NCI-H446 (cell line): ENCODE measurements around the gene LRRC8C.

Experiments used
- DNase-seq, 2 experiments: peaks; one replicate each; lab custom pipeline; 2025; lab: John Stamatoyannopoulos, UW

Gene LRRC8C

DNA sequence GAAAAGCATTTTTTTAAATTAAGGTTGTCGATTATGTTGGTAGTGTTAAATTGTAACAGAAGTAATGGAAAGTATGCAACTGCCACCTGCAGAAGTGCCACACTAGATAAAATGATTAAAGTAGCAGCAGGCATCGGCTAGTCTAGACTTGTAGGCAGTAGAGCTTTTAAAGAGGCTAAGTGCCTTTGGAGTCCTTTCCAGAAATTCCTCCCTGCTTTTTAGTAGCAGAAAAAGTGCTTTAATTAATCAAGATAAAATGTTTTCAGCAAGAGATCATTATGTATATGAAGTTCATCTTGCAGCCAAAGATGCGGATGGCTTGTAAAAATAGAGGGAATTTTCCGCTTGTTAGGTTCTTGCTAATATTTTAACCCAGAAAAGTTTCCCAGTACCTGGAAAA, 100.8 kb downstream of the LRRC8C start:
- DNase-seq, result no peak

DNA sequence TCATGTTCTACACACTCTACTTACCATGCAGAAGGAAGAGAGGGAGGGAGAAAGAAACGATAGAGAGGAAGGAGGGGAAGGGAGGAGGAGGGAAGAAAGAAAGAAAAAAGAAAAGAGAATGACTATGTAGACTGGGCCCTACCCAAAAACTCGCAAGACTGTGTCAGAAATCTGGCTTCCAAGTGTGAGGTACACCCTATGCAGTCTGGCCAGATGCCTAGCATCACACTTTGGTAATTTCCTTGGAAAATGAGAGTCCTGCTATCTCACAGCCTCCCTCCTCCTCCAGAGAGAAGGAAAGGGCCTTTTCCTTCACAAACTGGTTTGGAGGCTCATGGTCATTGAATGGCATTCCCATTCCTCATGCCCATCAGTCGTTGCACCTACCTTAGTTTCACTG, 101.5 kb downstream of the LRRC8C start:
- no peak for DNase-seq

DNA sequence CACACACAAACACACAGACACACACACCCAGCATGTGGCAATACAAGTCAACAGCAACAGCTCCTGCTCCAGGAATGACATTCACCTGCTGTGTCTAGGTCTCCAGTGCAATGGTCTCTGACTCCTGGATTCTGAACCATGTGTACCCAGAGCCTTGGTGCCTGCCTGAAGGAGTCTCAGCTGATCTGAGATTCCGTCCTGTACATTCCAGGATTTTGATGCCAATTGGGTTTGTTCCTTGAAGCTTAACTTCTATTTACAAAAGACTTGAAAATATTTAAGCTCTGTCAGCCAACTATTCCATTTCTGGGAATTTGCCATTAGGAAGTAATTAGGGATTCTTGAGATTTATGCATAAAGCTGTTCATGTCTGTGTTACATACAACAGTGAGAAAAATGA, 102.6 kb downstream of the LRRC8C start:
- DNase-seq, result peak in 1 of 2 experiments; percentile 33

DNA sequence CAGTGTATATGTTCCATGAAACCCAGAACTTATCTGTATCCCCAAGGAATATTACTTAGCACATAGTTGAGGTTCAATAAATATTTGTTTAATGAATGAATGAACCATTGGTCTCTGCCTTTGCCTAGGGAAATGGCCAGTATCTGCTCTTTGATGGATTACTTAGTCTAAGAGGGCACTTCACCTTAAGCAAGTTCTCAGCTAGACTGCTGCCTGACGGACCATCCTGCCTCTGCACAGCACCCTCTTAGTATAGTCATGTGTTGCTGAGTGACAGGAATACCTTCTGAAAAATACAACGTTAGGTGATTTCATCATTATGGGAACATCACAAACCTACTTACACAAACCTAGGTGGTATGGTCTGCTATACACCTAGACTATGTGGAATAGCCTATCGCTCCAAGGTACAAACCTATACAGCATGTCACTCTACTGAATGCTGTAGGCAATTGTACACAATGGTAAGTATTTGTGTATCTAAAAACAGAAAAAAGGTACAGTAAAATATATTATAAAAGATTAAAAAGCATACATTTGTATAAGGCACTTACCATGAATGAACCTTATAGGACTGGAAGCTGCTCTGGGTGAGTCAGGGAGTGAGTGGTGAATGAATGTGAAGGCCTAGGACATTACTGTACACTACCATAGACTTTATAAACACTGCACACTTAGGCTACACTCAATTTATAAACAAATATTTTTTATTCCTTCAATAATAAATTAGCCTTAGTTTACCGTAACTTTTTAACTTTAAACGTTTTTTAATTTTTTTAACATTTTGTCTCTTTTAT, 104.2 kb downstream of the LRRC8C start:
- DNase-seq, result no peak

- no peak for DNase-seq
Measured at GRCh38 chr1:89737985-89738510, 105.1 kb downstream of the LRRC8C start.

GRCh38 chr1:89739013-89739843, 106.3 kb downstream of the LRRC8C start:
- no peak for DNase-seq

GRCh38 chr1:89739844-89740216, 106.9 kb downstream of the LRRC8C start:
- no peak for DNase-seq

GRCh38 chr1:89743788-89744187, 110.9 kb downstream of the LRRC8C start:
- DNase-seq, result peak; percentile 31 to 80

DNA sequence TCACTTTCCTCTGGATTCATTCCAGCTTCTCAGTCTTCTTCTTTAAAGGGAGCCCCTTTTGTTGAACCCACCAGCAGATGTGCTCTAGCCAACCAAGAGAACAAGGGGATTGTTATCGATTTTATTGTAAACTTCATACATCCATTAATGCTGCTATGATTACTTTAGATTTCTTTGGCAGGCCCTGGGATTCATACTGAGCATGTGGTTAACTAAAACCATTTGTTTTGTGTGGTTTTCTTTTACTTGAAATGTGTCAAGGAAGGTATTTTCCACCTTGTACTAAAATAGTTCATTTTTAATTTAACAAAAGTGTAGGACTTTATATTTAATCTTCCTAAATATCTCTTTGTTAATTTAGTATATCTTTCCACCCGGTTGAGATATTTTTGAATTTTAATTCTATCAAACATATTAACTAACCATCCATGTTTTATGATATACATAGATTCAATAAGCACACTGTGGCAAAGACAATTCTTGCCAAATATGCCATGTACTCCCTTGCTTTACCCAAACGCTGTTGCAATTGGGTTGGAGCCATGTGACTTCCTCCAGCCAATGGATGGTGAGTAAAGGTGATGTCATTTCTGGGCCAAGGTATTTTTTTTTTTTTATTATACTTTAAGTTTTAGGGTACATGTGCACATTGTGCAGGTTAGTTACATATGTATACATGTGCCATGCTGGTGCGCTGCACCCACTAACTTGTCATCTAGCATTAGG, 113.7 kb downstream of the LRRC8C start:
- no peak for DNase-seq

DNA sequence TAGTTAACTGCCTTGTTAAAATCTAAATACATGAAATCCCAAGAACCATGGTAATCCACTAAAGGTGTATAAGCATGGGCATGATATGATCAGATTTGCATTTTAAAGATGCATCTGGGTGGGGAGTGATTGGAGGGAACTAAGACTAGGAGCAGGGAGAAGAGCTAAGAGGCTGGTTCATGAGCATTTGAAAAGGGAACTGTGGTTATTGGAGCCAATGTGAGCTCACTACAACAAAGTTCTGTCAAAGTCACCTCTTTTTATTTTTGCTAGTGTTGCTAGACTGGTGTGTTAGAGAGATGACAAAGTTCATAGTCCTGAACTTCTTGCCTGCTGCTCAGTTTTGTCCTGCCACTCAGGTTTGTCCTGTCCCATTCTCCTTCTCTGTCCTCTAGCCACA, 120.8 kb downstream of the LRRC8C start:
- DNase-seq, result no peak

GRCh38 chr1:89754518-89754917, 121.6 kb downstream of the LRRC8C start:
- peak in 1 of 2 experiments; percentile 72 for DNase-seq

GRCh38 chr1:89755591-89755990, 122.7 kb downstream of the LRRC8C start:
- DNase-seq, result no peak

DNA sequence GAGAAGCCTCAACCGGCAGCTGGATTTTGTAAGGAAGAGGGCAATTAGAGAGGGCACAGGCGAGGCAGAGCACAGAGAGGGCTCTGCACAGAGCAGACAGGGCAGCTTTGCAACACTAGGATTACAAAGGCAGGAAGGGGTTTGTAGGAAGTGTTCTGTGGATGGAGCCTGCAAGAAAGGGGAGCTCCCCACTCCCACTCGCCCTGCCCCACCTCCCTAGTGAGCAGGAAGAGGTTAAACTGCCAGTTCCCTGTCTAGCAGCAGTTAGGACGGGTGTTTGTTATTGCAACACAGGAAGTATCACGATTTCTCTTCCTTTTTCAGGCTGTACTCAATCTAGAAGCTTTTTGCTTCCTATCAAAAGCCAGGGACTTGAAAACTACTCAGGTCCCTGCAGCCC, 124.6 kb downstream of the LRRC8C start:
- DNase-seq, result no peak

GRCh38 chr1:89758156-89758555, 125.2 kb downstream of the LRRC8C start:
- no peak for DNase-seq

- DNase-seq, result no peak
Measured at GRCh38 chr1:89759036-89759435, 126.1 kb downstream of the LRRC8C start.

- DNase-seq, result no peak
Measured at GRCh38 chr1:89760496-89760895, 127.6 kb downstream of the LRRC8C start.

DNA sequence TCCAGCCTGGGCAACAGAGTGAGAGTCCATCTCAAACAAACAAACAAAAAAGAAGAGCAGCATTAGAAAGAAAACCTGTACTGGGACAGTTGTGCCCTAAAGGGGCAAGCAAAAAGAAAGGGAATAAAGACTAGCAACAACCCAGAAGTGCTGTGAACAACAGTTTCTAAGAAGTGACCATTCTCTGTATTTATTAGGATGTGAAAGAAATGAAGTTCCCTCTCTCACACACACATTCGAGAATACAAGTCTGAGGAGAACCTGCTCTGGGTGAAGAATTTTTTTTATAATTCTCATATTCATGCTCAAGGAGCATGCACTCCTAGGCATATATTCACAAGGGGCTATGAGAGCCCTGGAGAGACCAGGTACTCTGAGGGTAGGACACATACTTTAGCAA, 128.4 kb downstream of the LRRC8C start:
- DNase-seq, result no peak

GRCh38 chr1:89761901-89762300, 129.0 kb downstream of the LRRC8C start:
- DNase-seq, result no peak

GRCh38 chr1:89762386-89762778, 129.5 kb downstream of the LRRC8C start:
- DNase-seq, result no peak

DNA sequence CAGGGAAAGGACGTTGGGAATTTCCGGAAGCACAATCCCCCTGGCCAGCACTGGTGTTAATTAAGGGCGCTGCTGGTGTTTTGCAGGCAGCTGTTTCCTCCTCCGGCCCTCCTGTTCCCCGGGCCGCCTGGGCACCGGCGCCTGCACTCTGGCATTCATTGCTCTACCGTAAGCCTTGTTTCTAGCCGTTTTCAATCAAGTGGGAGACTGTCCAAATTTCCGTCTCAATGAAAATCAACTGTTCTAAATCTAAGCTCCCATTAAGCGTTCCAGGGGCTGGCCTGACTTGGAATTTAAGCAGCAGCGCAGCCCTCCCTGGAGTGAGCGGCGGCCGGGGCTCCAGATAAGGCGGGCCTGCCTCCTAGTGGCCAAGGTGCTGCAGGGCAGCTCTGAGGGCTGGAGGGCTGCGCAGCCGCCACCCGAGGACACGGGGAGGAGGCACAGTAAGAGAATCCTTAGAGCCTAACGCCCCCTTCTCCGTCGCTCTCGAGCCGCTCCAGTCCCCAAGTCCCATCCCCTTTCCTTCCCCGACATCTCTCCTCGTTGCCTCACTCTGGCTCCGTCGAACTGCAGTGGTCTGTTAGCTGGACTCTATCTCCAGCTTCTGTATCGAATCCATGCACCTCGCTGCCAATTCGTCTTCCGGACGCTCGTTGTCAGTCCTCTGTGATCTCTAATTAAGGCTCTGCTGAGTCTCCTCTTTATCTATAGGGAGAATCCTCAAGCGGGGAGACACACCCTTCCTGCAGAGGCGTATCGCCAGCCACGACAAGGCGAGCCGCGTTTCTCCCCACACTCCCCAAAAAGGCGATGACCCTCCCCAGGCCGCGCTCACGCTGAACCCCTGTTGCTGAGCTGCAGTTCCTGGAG, 130.1 kb downstream of the LRRC8C start:
- peak; percentile 74 to 93 for DNase-seq

DNA sequence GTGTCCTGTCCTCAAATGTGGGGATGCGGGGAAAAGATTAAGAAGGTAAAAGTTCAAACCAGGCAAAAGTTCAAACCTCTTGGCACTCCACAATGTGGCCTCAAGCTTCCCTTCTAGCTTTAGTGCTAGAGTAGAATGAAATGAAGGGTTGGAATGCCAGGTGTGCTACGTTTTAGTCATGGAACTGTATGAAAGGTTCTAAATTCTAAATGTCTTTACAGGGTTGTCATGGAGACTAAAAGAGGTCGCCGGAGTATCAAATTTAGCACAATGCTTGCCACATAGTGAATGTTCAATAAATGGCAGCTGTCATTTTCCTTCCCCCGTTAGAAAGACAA, 130.7 kb downstream of the LRRC8C start:
- no peak for DNase-seq

- DNase-seq, result no peak
Measured at GRCh38 chr1:89765774-89766173, 132.9 kb downstream of the LRRC8C start.
